Mammary epithelial cell (primary cell): Measurements from ENCODE around the gene DCXR.

Experiments
- EZH2 ChIP-seq: IDR thresholded peaks from 2 replicates; pipeline ENCODE4 v1.6.1; 2012; ENCODE audit warnings: low read length, inconsistent platforms, borderline replicate concordance
- TF ChIP-seq, protein P1 (sequence below), 2 donors: IDR thresholded peaks in 1 of 2; conservative IDR thresholded peaks in 1 of 2; 2 replicates each; pipeline ENCODE4 v1.5.1; 2011 to 2012; ENCODE audit warnings: inconsistent platforms in 2 of 2, low read length in 2 of 2, mild to moderate bottlenecking in 2 of 2, control low read depth in 1 of 2, low read depth in 1 of 2; ENCODE audit not compliant: insufficient read depth in 1 of 2; ENCODE audit errors: extremely low read depth in 1 of 2

DNA sequence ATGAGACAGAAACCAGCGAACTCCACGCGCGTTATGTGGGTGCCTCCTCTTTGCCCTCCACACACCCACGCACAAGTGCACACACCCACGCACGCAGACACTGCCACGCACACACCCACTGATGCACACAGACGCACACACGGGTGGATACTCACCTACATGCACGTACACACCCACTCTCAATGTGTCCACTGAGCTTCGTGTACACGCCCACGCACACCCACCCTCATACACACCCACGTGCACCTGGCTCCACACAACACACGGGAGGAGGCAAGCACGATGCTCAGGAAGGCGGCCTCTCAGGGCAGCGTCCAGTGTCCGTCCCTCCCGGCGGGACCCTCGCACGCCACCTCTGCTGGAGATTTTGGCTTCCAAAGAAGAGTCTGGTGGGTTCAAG lies 9.9 kb upstream of the DCXR start:
- TF ChIP-seq, protein P1, sequence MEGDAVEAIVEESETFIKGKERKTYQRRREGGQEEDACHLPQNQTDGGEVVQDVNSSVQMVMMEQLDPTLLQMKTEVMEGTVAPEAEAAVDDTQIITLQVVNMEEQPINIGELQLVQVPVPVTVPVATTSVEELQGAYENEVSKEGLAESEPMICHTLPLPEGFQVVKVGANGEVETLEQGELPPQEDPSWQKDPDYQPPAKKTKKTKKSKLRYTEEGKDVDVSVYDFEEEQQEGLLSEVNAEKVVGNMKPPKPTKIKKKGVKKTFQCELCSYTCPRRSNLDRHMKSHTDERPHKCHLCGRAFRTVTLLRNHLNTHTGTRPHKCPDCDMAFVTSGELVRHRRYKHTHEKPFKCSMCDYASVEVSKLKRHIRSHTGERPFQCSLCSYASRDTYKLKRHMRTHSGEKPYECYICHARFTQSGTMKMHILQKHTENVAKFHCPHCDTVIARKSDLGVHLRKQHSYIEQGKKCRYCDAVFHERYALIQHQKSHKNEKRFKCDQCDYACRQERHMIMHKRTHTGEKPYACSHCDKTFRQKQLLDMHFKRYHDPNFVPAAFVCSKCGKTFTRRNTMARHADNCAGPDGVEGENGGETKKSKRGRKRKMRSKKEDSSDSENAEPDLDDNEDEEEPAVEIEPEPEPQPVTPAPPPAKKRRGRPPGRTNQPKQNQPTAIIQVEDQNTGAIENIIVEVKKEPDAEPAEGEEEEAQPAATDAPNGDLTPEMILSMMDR (conservative IDR thresholded peaks at IDR 0.05 in 1 of 2, IDR thresholded peaks at IDR 0.05 in 1 of 2; ENCODE audit: extremely low read depth in 1 of 2, insufficient read depth in 1 of 2, low read depth in 1 of 2, low read length in 2 of 2), result no peak
- TF ChIP-seq EZH2, result no peak
